Retinal pigment epithelial cell (primary cell): ENCODE data around the gene ANKRD13D.

Experiments
- DNase-seq: peaks from one replicate; pipeline ENCODE4 v3.0.0-alpha.2; 2010; ENCODE audit warnings: low read depth
- H3K4me3 ChIP-seq: 2 replicates; pipeline ENCODE4 v1.5.1; 2011; ENCODE audit warnings: mild to moderate bottlenecking, low read length, control low read depth, moderate library complexity
- CTCF ChIP-seq: conservative IDR thresholded peaks from 2 replicates; pipeline ENCODE4 v1.5.1; 2011; ENCODE audit warnings: low read depth, low read length, control low read depth, inconsistent platforms

Gene ANKRD13D

GRCh38 chr11:67308031-67308866 is 19.1 kb downstream of the ANKRD13D start:
- TF ChIP-seq CTCF: no peak
- no peak for DNase-seq
- no peak overlapping the region for H3K4me3 ChIP-seq

- H3K4me3 ChIP-seq: no peak overlapping the region
- TF ChIP-seq CTCF: no peak
- DNase-seq: no peak
These were observed 20.1 kb downstream of the ANKRD13D start for GRCh38 chr11:67309166-67309565.

GRCh38 chr11:67309661-67310061 is 20.6 kb downstream of the ANKRD13D start:
- TF ChIP-seq CTCF: no peak
- no peak for DNase-seq
- H3K4me3 ChIP-seq: no peak overlapping the region

- H3K4me3 ChIP-seq: no peak overlapping the region
- TF ChIP-seq CTCF: no peak
- no peak for DNase-seq
These were observed 21.3 kb downstream of the ANKRD13D start for GRCh38 chr11:67310246-67311050.

GRCh38 chr11:67311051-67311555 is 22.0 kb downstream of the ANKRD13D start:
- H3K4me3 ChIP-seq: no peak overlapping the region
- no peak for DNase-seq

GRCh38 chr11:67311556-67312082 is 22.5 kb downstream of the ANKRD13D start:
- TF ChIP-seq CTCF: no peak
- no peak for DNase-seq
- H3K4me3 ChIP-seq: no peak overlapping the region

More at GRCh38 chr11:67311051-67311555, 22.0 kb downstream of the ANKRD13D start:
- TF ChIP-seq CTCF: no peak
